OCI-LY7 (cell line): ENCODE measurements around the gene KCTD19. TPM values are rescaled to one million over a fixed set of nuclear protein-coding genes. Genes with fewer than 3 reads are reported as not detected.

Source experiments
- BruUV-seq: library from RNA; stranded (reverse); fragments of 400-500 nt; replicated peaks from 2 replicates; lab custom pipeline; 2021; lab: Mats Ljungman, UMichigan
- CTCF ChIA-PET: fragments of 300-600 bp; sonication (Branson Sonifier 250); formaldehyde crosslinking; loops from one replicate; lab custom pipeline; 2022; ENCODE audit warnings: antibody characterized with exemption; ENCODE audit not compliant: unreplicated experiment; lab: Charles Lee
- POLR2A ChIA-PET: fragments of 300-600 bp; sonication (Branson Sonifier 250); formaldehyde crosslinking; loops from one replicate; lab custom pipeline; 2022; ENCODE audit warnings: antibody characterized with exemption; lab: Charles Lee
- DNase-seq: peaks from one replicate; pipeline ENCODE4 v3.0.0-alpha.2; 2015; ENCODE audit warnings: low spot score
- H2AFZ ChIP-seq: fragments of 200-600 bp; sonication (generic), shearing (Covaris generic); 2 replicates; pipeline ENCODE4 v1.6.1; 2014; ENCODE audit warnings: mild to moderate bottlenecking, antibody characterized with exemption, low read length, moderate library complexity
- H3K27ac ChIP-seq: fragments of 200-600 bp; sonication (generic); 2 replicates; pipeline ENCODE4 v1.5.1; 2014; ENCODE audit warnings: mixed run types, low read depth, mild to moderate bottlenecking, moderate library complexity, low read length, inconsistent platforms; ENCODE audit not compliant: poor library complexity, severe bottlenecking
- H3K36me3 ChIP-seq: fragments of 200-600 bp; sonication (generic); 2 replicates; pipeline ENCODE4 v1.6.1; 2014; ENCODE audit warnings: mild to moderate bottlenecking, antibody characterized with exemption, low read length, moderate library complexity, mixed read lengths; ENCODE audit not compliant: insufficient read depth
- H3K4me1 ChIP-seq: fragments of 200-600 bp; sonication (generic); 2 replicates; pipeline ENCODE4 v1.5.1; 2014; ENCODE audit warnings: mild to moderate bottlenecking, low read length; ENCODE audit not compliant: insufficient read depth, poor library complexity, severe bottlenecking
- H3K4me2 ChIP-seq: fragments of 200-600 bp; sonication (generic); 2 replicates; pipeline ENCODE4 v1.6.1; 2014; ENCODE audit warnings: mild to moderate bottlenecking, low read length
- H3K4me3 ChIP-seq: fragments of 200-600 bp; sonication (generic); 2 replicates; pipeline ENCODE4 v1.5.1; 2014; ENCODE audit warnings: mild to moderate bottlenecking, low read depth, low read length; ENCODE audit not compliant: poor library complexity, severe bottlenecking
- H3K79me2 ChIP-seq: fragments of 200-600 bp; sonication (generic); 2 replicates; pipeline ENCODE4 v1.6.1; 2016; ENCODE audit warnings: low read depth, mild to moderate bottlenecking, low read length, moderate library complexity, mixed read lengths; ENCODE audit not compliant: insufficient read depth
- H3K9me2 ChIP-seq: fragments of 200-600 bp; sonication (generic); 2 replicates; pipeline ENCODE4 v1.6.1; 2016; ENCODE audit warnings: mild to moderate bottlenecking, low read length, mixed read lengths; ENCODE audit not compliant: insufficient read depth
- H3K9me3 ChIP-seq: fragments of 200-600 bp; sonication (generic); 2 replicates; pipeline ENCODE4 v1.6.1; 2014; ENCODE audit warnings: mild to moderate bottlenecking, mixed run types, low read length, mixed read lengths
- H4K20me1 ChIP-seq: fragments of 200-600 bp; sonication (generic); 2 replicates; pipeline ENCODE4 v1.6.1; 2014; ENCODE audit warnings: mild to moderate bottlenecking, antibody characterized with exemption, low read length, moderate library complexity, mixed read lengths; ENCODE audit not compliant: insufficient read depth
- CTCF ChIP-seq: fragments of 200-600 bp; sonication (generic); conservative IDR thresholded peaks from 2 replicates; pipeline ENCODE4 v1.5.1; 2014; ENCODE audit warnings: mild to moderate bottlenecking, antibody characterized with exemption, low read length, moderate library complexity, mixed read lengths
- EZH2phosphoT487 ChIP-seq: fragments of 200-600 bp; sonication (generic); IDR thresholded peaks from 2 replicates; pipeline ENCODE4 v1.6.1; 2018; ENCODE audit warnings: low read depth, borderline replicate concordance, mild to moderate bottlenecking, mixed run types, antibody characterized with exemption, low read length, moderate library complexity, mixed read lengths
- intact Hi-C: fragments of 100-400 bp; cut with micrococcal nuclease; formaldehyde crosslinking; loops from one replicate; pipeline ENCODE4 v1.10.0; 2022; ENCODE audit not compliant: unreplicated experiment
- total RNA-seq, 2 experiments: library from RNA; depleted of rRNA in 1 of 2; stranded (reverse); fragments of >200 nt in 1 of 2; shearing (Covaris generic) in 1 of 2; gene quantifications; 2 replicates each; pipeline ENCODE4 v1.2.3, GENCODE V29; 2014 to 2022

The KCTD19 gene
- total RNA-seq, 2 experiments from 2014 or later, result 0.17 TPM; not detected in 1

- Histone ChIP-seq H3K4me3 (no peak overlapping the region), H3K4me2 (no peak overlapping the region), H3K9me2 (no peaks in the 10 kb centered on the region), H2AFZ (no peak overlapping the region), H3K79me2 (no peaks in the 10 kb centered on the region), H3K36me3 (no peaks in the 10 kb centered on the region), H3K4me1 (no peaks in the 10 kb centered on the region), H3K27ac (no peak overlapping the region), H3K9me3 (no peaks in the 10 kb centered on the region), H4K20me1 (no peaks in the 10 kb centered on the region)
- intact Hi-C loops, result no loop called here
- no peak for TF ChIP-seq EZH2phosphoT487
- TF ChIP-seq CTCF, result no peak
- no peak for DNase-seq
- POLR2A ChIA-PET, result no interaction called here
- BruUV-seq, result no TSS peak
- CTCF ChIA-PET, result no interaction called here
Observed at GRCh38 chr16:67286441-67287235, 39.9 kb downstream of the KCTD19 start.

- POLR2A ChIA-PET, result interaction anchor here (0.5 kb wide), 1 partner anchor 315 kb away, joined by 6 read pairs; no protein-coding TSS in a partner anchor
- H3K9me3 ChIP-seq, result no peaks in the 10 kb centered on the region
- no peak overlapping the region for H3K4me3 ChIP-seq
- H3K36me3 ChIP-seq, result no peaks in the 10 kb centered on the region
- CTCF ChIA-PET, result interaction anchor here (0.6 kb wide), 1 partner anchor 17 kb away, joined by 3 read pairs; no protein-coding TSS in a partner anchor
- H3K9me2 ChIP-seq, result no peaks in the 10 kb centered on the region
- H3K27ac ChIP-seq, result no peak overlapping the region
- no peaks in the 10 kb centered on the region for H3K79me2 ChIP-seq
- no peak for TF ChIP-seq CTCF
- no peak for TF ChIP-seq EZH2phosphoT487
- H2AFZ ChIP-seq, result no peak overlapping the region
- H4K20me1 ChIP-seq, result no peaks in the 10 kb centered on the region
- H3K4me1 ChIP-seq, result no peaks in the 10 kb centered on the region
- DNase-seq, result no peak
- no TSS peak for BruUV-seq
- H3K4me2 ChIP-seq, result no peak overlapping the region
- intact Hi-C loops, result no loop called here
Observed at GRCh38 chr16:67284699-67285646, 41.6 kb downstream of the KCTD19 start.
